ENCODE measurements around the gene SLC35A4.

The SLC35A4 gene

GRCh38 chr5:140557965-140558364 is 6.7 kb upstream of the SLC35A4 start:
- no peak for TF ChIP-seq CTCF (IDR thresholded peaks at IDR 0.05; ENCODE audit: low read depth, low read length, missing control alignments)
- no peak for DNase-seq (ENCODE audit: low read depth)
- H3K4me3 ChIP-seq (ENCODE audit: low read depth, low read length): no peak overlapping the region; the same call in 1 of the 2 replicates

GRCh38 chr5:140558542-140558941 is 6.1 kb upstream of the SLC35A4 start:
- DNase-seq (ENCODE audit: low read depth): no peak

GRCh38 chr5:140560227-140560626 is 4.4 kb upstream of the SLC35A4 start:
- TF ChIP-seq CTCF (IDR thresholded peaks at IDR 0.05; ENCODE audit: low read depth, low read length, missing control alignments): no peak
- H3K4me3 ChIP-seq (ENCODE audit: low read depth, low read length): no peak overlapping the region
- no peak for DNase-seq (ENCODE audit: low read depth)

More at GRCh38 chr5:140558542-140558941, 6.1 kb upstream of the SLC35A4 start:
- TF ChIP-seq CTCF (IDR thresholded peaks at IDR 0.05; ENCODE audit: low read depth, low read length, missing control alignments): no peak
- no peak overlapping the region for H3K4me3 ChIP-seq (ENCODE audit: low read depth, low read length)

GRCh38 chr5:140561753-140562523 is 2.7 kb upstream of the SLC35A4 start:
- TF ChIP-seq CTCF (IDR thresholded peaks at IDR 0.05; ENCODE audit: low read depth, low read length, missing control alignments): no peak
- no peak for DNase-seq (ENCODE audit: low read depth)
- H3K4me3 ChIP-seq (ENCODE audit: low read depth, low read length): no peak overlapping the region

GRCh38 chr5:140563596-140563995 is 1.0 kb upstream of the SLC35A4 start:
- DNase-seq (ENCODE audit: low read depth): no peak
- H3K4me3 ChIP-seq (ENCODE audit: low read depth, low read length): peak overlapping the region; percentile 80
- no peak for TF ChIP-seq CTCF (IDR thresholded peaks at IDR 0.05; ENCODE audit: low read depth, low read length, missing control alignments)

GRCh38 chr5:140565024-140565779 is 574 bp downstream of the SLC35A4 start:
- DNase-seq (ENCODE audit: low read depth): no peak
- peak overlapping the region; percentile 80 for H3K4me3 ChIP-seq (ENCODE audit: low read depth, low read length)
- TF ChIP-seq CTCF (IDR thresholded peaks at IDR 0.05; ENCODE audit: low read depth, low read length, missing control alignments): no peak

All from GM12864 (cell line).